H9 (cell line): Measurements from ENCODE around the gene SLC4A7. TPM values are rescaled to one million over a fixed set of nuclear protein-coding genes. Genes with fewer than 3 reads are reported as not detected.

Source experiments
- DNase-seq: peaks from one replicate; pipeline ENCODE4 v3.0.0-alpha.2; 2017
- H2AFZ ChIP-seq: one replicate; pipeline ENCODE4 v1.6.1; 2013; ENCODE audit warnings: mild to moderate bottlenecking, low read length, control low read depth, moderate library complexity
- H2AK5ac ChIP-seq: 2 replicates; pipeline ENCODE4 v1.6.1; 2013; ENCODE audit warnings: low read length, control low read depth, mixed read lengths; ENCODE audit not compliant: insufficient read length
- H2BK120ac ChIP-seq: one replicate; pipeline ENCODE4 v1.6.1; 2013; ENCODE audit warnings: low read depth, mild to moderate bottlenecking, low read length, control low read depth, inconsistent platforms; ENCODE audit not compliant: poor library complexity, severe bottlenecking
- H2BK12ac ChIP-seq: 2 replicates; pipeline ENCODE4 v1.6.1; 2013; ENCODE audit warnings: low read length, control low read depth, mixed read lengths, low read depth; ENCODE audit not compliant: insufficient read length
- H2BK15ac ChIP-seq: 2 replicates; pipeline ENCODE4 v1.6.1; 2013; ENCODE audit warnings: low read depth, low read length, control low read depth
- H2BK20ac ChIP-seq: one replicate; pipeline ENCODE4 v1.6.1; 2013; ENCODE audit warnings: low read depth, mild to moderate bottlenecking, low read length, control low read depth, inconsistent platforms; ENCODE audit not compliant: poor library complexity, severe bottlenecking
- H2BK5ac ChIP-seq: 2 replicates; pipeline ENCODE4 v1.6.1; 2013; ENCODE audit warnings: low read length, control low read depth, mixed read lengths; ENCODE audit not compliant: insufficient read length
- H3K14ac ChIP-seq: 2 replicates; pipeline ENCODE4 v1.6.1; 2013; ENCODE audit warnings: low read length, control low read depth; ENCODE audit not compliant: insufficient read depth
- H3K18ac ChIP-seq: 2 replicates; pipeline ENCODE4 v1.6.1; 2013; ENCODE audit warnings: low read depth, mild to moderate bottlenecking, mixed read lengths, low read length, control low read depth; ENCODE audit not compliant: insufficient read length
- H3K23ac ChIP-seq: 2 replicates; pipeline ENCODE4 v1.6.1; 2013; ENCODE audit warnings: low read length, control low read depth, mixed read lengths, low read depth; ENCODE audit not compliant: insufficient read length
- H3K23me2 ChIP-seq: 2 replicates; pipeline ENCODE4 v1.6.1; 2013; ENCODE audit warnings: low read depth, mild to moderate bottlenecking, mixed read lengths, low read length, control low read depth; ENCODE audit not compliant: insufficient read length, poor library complexity, severe bottlenecking
- H3K27ac ChIP-seq: 2 replicates; pipeline ENCODE4 v1.5.1; 2013; ENCODE audit warnings: low read length, control low read depth, mixed read lengths, low read depth; ENCODE audit not compliant: insufficient read length
- H3K27me3 ChIP-seq: 2 replicates; pipeline ENCODE4 v1.6.1; 2013; ENCODE audit warnings: low read length, control low read depth, inconsistent platforms; ENCODE audit not compliant: insufficient read depth
- H3K4ac ChIP-seq: 2 replicates; pipeline ENCODE4 v1.6.1; 2013; ENCODE audit warnings: low read depth, mild to moderate bottlenecking, control low read depth, inconsistent platforms, low read length, moderate library complexity
- H3K4me1 ChIP-seq: 2 replicates; pipeline ENCODE4 v1.6.1; 2013; ENCODE audit warnings: low read length, control low read depth, inconsistent platforms; ENCODE audit not compliant: insufficient read depth
- H3K4me2 ChIP-seq: 2 replicates; pipeline ENCODE4 v1.6.1; 2013; ENCODE audit warnings: low read length, control low read depth, mixed read lengths; ENCODE audit not compliant: insufficient read length, insufficient read depth
- H3K56ac ChIP-seq: 2 replicates; pipeline ENCODE4 v1.6.1; 2013; ENCODE audit warnings: low read depth, mild to moderate bottlenecking, mixed read lengths, low read length, control low read depth; ENCODE audit not compliant: insufficient read length
- H3K79me1 ChIP-seq: 2 replicates; pipeline ENCODE4 v1.6.1; 2013; ENCODE audit warnings: low read depth, mild to moderate bottlenecking, moderate library complexity, low read length, control low read depth, inconsistent platforms; ENCODE audit not compliant: insufficient read depth, poor library complexity, severe bottlenecking
- H3K79me2 ChIP-seq: 2 replicates; pipeline ENCODE4 v1.6.1; 2013; ENCODE audit warnings: low read length, control low read depth, inconsistent platforms; ENCODE audit not compliant: insufficient read depth
- H3K9ac ChIP-seq: 2 replicates; pipeline ENCODE4 v1.6.1; 2013; ENCODE audit warnings: low read length, control low read depth, mixed read lengths; ENCODE audit not compliant: insufficient read length; ENCODE audit errors: extremely low read depth
- H3K9me3 ChIP-seq: one replicate; pipeline ENCODE4 v1.6.1; 2013; ENCODE audit warnings: low read depth, low read length, inconsistent platforms; ENCODE audit not compliant: control insufficient read depth
- H3T11ph ChIP-seq: one replicate; pipeline ENCODE4 v1.6.1; 2013; ENCODE audit warnings: mild to moderate bottlenecking, low read length, control low read depth, inconsistent platforms
- H4K20me1 ChIP-seq: one replicate; pipeline ENCODE4 v1.6.1; 2013; ENCODE audit not compliant: control insufficient read depth, insufficient read length, insufficient read depth
- H4K5ac ChIP-seq: 2 replicates; pipeline ENCODE4 v1.6.1; 2013; ENCODE audit warnings: low read depth, mild to moderate bottlenecking, mixed read lengths, low read length, control low read depth; ENCODE audit not compliant: insufficient read length
- H4K8ac ChIP-seq: replicated peaks from 2 replicates; pipeline ENCODE4 v1.6.1; 2013; ENCODE audit warnings: low read length, control low read depth, mixed read lengths, low read depth; ENCODE audit not compliant: insufficient read length
- H4K91ac ChIP-seq: 2 replicates; pipeline ENCODE4 v1.6.1; 2013; ENCODE audit warnings: low read depth, mild to moderate bottlenecking, moderate library complexity, mixed read lengths, low read length, control low read depth; ENCODE audit not compliant: insufficient read length
- H3K27ac Mint-ChIP-seq, 3 experiments: 2 replicates in 2 of 3; 3 replicates in 1 of 3; pipeline ENCODE4 v1.8.0; 2020 to 2021; ENCODE audit warnings: mixed read lengths in 3 of 3, mild to moderate bottlenecking in 1 of 3, moderate library complexity in 1 of 3
- H3K27me3 Mint-ChIP-seq: 2 replicates; pipeline ENCODE4 v1.8.0; 2021; ENCODE audit warnings: low read depth, mild to moderate bottlenecking, moderate library complexity, mixed read lengths
- H3K36me3 Mint-ChIP-seq, 3 experiments: 2 replicates in 2 of 3; 3 replicates in 1 of 3; pipeline ENCODE4 v1.8.0; 2020 to 2021; ENCODE audit warnings: low read depth in 3 of 3, mixed read lengths in 3 of 3; ENCODE audit not compliant: insufficient read depth in 1 of 3
- H3K4me1 Mint-ChIP-seq, 2 experiments: 2 replicates each; pipeline ENCODE4 v1.8.0; 2020; ENCODE audit warnings: mixed read lengths in 2 of 2
- H3K4me3 Mint-ChIP-seq, 2 experiments: 2 replicates in 1 of 2; 3 replicates in 1 of 2; pipeline ENCODE4 v1.8.0; 2020 to 2021; ENCODE audit warnings: mild to moderate bottlenecking in 2 of 2, mixed read lengths in 2 of 2, moderate library complexity in 1 of 2
- H3K9me3 Mint-ChIP-seq, 2 experiments: 2 replicates in 1 of 2; 3 replicates in 1 of 2; pipeline ENCODE4 v1.8.0; 2020; ENCODE audit warnings: mild to moderate bottlenecking in 2 of 2, mixed read lengths in 2 of 2, moderate library complexity in 1 of 2
- CTCF ChIP-seq: fragments of 200-600 bp; sonication (generic); conservative IDR thresholded peaks from 3 replicates; pipeline ENCODE4 v1.8.0; 2021; ENCODE audit warnings: antibody characterized with exemption, mild to moderate bottlenecking
- WGBS: extraction: QIAGEN DNeasy Blood & Tissue Kit; methylation state at CpG from one replicate; pipeline ENCODE4 v1.1.7; 2013; ENCODE audit warnings: missing lambda C conversion rate, low lambda C conversion rate, mixed read lengths; ENCODE audit not compliant: insufficient read length; ENCODE audit errors: extremely low coverage; 5-methylcytosine and 5-hydroxymethylcytosine counted together
- total RNA-seq: library from RNA; stranded (reverse); gene quantifications from 2 replicates; pipeline ENCODE4 v1.2.1, GENCODE V29; 2021

Gene SLC4A7
- total RNA-seq, 1 experiment from 2014 or later: 46.1 TPM

GRCh38 chr3:27345959-27346865, 138.0 kb downstream of the SLC4A7 start:
- no peaks in the 10 kb centered on the region for H3K79me1 ChIP-seq
- H3K14ac ChIP-seq: no peak overlapping the region
- no peak overlapping the region for H2AK5ac ChIP-seq
- H3K4ac ChIP-seq: no peak overlapping the region
- no peaks in the 10 kb centered on the region for H3K9me3 Mint-ChIP-seq
- H3K79me2 ChIP-seq: no peaks in the 10 kb centered on the region
- no CpG with 5 or more reads among the region's 11 CpGs for WGBS
- no peaks in the 10 kb centered on the region for H3K4me1 ChIP-seq
- no peak overlapping the region for H3K4me2 ChIP-seq
- no peaks in the 10 kb centered on the region for H3K27me3 ChIP-seq
- H2BK15ac ChIP-seq: no peak overlapping the region
- no peak overlapping the region for H3K27ac ChIP-seq
- H3K9ac ChIP-seq: no peak overlapping the region
- no peaks in the 10 kb centered on the region for H3K36me3 Mint-ChIP-seq
- no peak overlapping the region for H2BK20ac ChIP-seq
- H3K56ac ChIP-seq: no peak overlapping the region
- no peak for DNase-seq
- no peak overlapping the region for H3T11ph ChIP-seq
- H4K91ac ChIP-seq: no peak overlapping the region
- H3K27me3 Mint-ChIP-seq: no peaks in the 10 kb centered on the region
- no peak overlapping the region for H4K8ac ChIP-seq
- H4K20me1 ChIP-seq: no peaks in the 10 kb centered on the region
- H4K5ac ChIP-seq: no peak overlapping the region
- H3K23me2 ChIP-seq: no peaks in the 10 kb centered on the region
- no peak overlapping the region for H3K27ac Mint-ChIP-seq
- H2BK5ac ChIP-seq: no peak overlapping the region
- H3K4me1 Mint-ChIP-seq: peaks cover 7 to 8% of the 10 kb centered on the region in 2 experiments; a peak in 2 of 4 replicates
- H3K4me3 Mint-ChIP-seq: no peak overlapping the region
- H3K9me3 ChIP-seq: no peaks in the 10 kb centered on the region
- H2BK12ac ChIP-seq: no peak overlapping the region
- no peak overlapping the region for H2AFZ ChIP-seq
- H3K18ac ChIP-seq: no peak overlapping the region
- TF ChIP-seq CTCF: no peak
- no peak overlapping the region for H2BK120ac ChIP-seq
- no peak overlapping the region for H3K23ac ChIP-seq
